WTC11 (cell line): ENCODE measurements around the gene NSD1. TPM values are rescaled to one million over a fixed set of nuclear protein-coding genes. Genes with fewer than 3 reads are reported as not detected.

Source experiments
- ATAC-seq: fragments of 200-7000 bp; cut with Tn5 transposase; 2 replicates; pipeline ENCODE4 v1.10.0; 2021; ENCODE audit warnings: mild to moderate bottlenecking, moderate library complexity
- CTCF ChIA-PET: fragments of 300-600 bp; sonication (Branson Sonifier 250); formaldehyde crosslinking; loops from one replicate; lab custom pipeline; 2021; ENCODE audit warnings: antibody characterized with exemption; lab: Charles Lee
- POLR2A ChIA-PET: fragments of 350-600 bp; sonication (Branson Sonifier 250); formaldehyde crosslinking; loops from one replicate; lab custom pipeline; 2021; ENCODE audit warnings: antibody characterized with exemption; lab: Charles Lee
- DNase-seq: peaks from one replicate; pipeline ENCODE4 v3.0.0; 2021; ENCODE audit warnings: low spot score
- H3K27ac Mint-ChIP-seq: 2 replicates; pipeline ENCODE4 v1.8.0; 2021; ENCODE audit warnings: mixed read lengths
- H3K27me3 Mint-ChIP-seq: 2 replicates; pipeline ENCODE4 v1.8.0; 2021; ENCODE audit warnings: low read depth, mild to moderate bottlenecking, moderate library complexity, mixed read lengths
- H3K36me3 Mint-ChIP-seq: 2 replicates; pipeline ENCODE4 v1.8.0; 2021; ENCODE audit warnings: mixed read lengths
- H3K4me1 Mint-ChIP-seq: 2 replicates; pipeline ENCODE4 v1.8.0; 2022; ENCODE audit warnings: mixed read lengths
- H3K4me3 Mint-ChIP-seq: 2 replicates; pipeline ENCODE4 v1.8.0; 2021; ENCODE audit warnings: mild to moderate bottlenecking, moderate library complexity, mixed read lengths
- H3K9me3 Mint-ChIP-seq: 2 replicates; pipeline ENCODE4 v1.8.0; 2021; ENCODE audit warnings: mixed read lengths
- AFF4 ChIP-seq: sonication (generic); formaldehyde crosslinking; IDR thresholded peaks from 2 replicates; pipeline ENCODE4 v1.8.1; 2023; ENCODE audit warnings: mild to moderate bottlenecking, missing genetic modification reagents, borderline replicate concordance
- ARID4B ChIP-seq: sonication (generic); formaldehyde crosslinking; IDR thresholded peaks from 2 replicates; pipeline ENCODE4 v1.8.0; 2023; ENCODE audit warnings: missing genetic modification reagents, mild to moderate bottlenecking, borderline replicate concordance
- ATF2 ChIP-seq: sonication (generic); formaldehyde crosslinking; IDR thresholded peaks from 2 replicates; pipeline ENCODE4 v1.8.1; 2022; ENCODE audit warnings: low read depth, missing genetic modification reagents, borderline replicate concordance
- CTCF ChIP-seq: fragments of 200-600 bp; IDR thresholded peaks from 2 replicates; pipeline ENCODE4 v1.8.0; 2022; ENCODE audit warnings: antibody characterized with exemption
- E2F4 ChIP-seq: sonication (generic); formaldehyde crosslinking; IDR thresholded peaks from 2 replicates; pipeline ENCODE4 v1.8.1; 2022; ENCODE audit warnings: low read depth, mild to moderate bottlenecking, moderate library complexity, missing genetic modification reagents, borderline replicate concordance
- ELF4 ChIP-seq: sonication (generic); formaldehyde crosslinking; IDR thresholded peaks from 2 replicates; pipeline ENCODE4 v1.8.1; 2022; ENCODE audit warnings: low read depth, mild to moderate bottlenecking, moderate library complexity, missing genetic modification reagents
- ERG ChIP-seq: fragments of 250-450 bp; sonication (Bioruptor Pico); IDR thresholded peaks from 2 replicates; pipeline ENCODE4 v1.8.0; 2021; ENCODE audit warnings: mild to moderate bottlenecking
- NFYB ChIP-seq: sonication (generic); formaldehyde crosslinking; conservative IDR thresholded peaks from 2 replicates; pipeline ENCODE4 v1.8.0; 2022; ENCODE audit warnings: low read depth, missing genetic modification reagents
- NR1H2 ChIP-seq: sonication (generic); formaldehyde crosslinking; IDR thresholded peaks from 2 replicates; pipeline ENCODE4 v1.9.0; 2021; ENCODE audit warnings: mild to moderate bottlenecking, moderate library complexity, missing genetic modification reagents
- RELA ChIP-seq: sonication (generic); formaldehyde crosslinking; IDR thresholded peaks from 2 replicates; pipeline ENCODE4 v1.8.1; 2022; ENCODE audit warnings: missing genetic modification reagents, mild to moderate bottlenecking, borderline replicate concordance
- TEAD1 ChIP-seq: sonication (generic); formaldehyde crosslinking; IDR thresholded peaks from 2 replicates; pipeline ENCODE4 v1.8.0; 2022; ENCODE audit warnings: mild to moderate bottlenecking, missing genetic modification reagents
- ZBTB21 ChIP-seq: sonication (generic); formaldehyde crosslinking; IDR thresholded peaks from 2 replicates; pipeline ENCODE4 v1.8.1; 2023; ENCODE audit warnings: mild to moderate bottlenecking, missing genetic modification reagents, borderline replicate concordance
- ZNF512 ChIP-seq: sonication (generic); formaldehyde crosslinking; IDR thresholded peaks from 2 replicates; pipeline ENCODE4 v1.8.1; 2022; ENCODE audit warnings: missing genetic modification reagents, borderline replicate concordance
- total RNA-seq: library from RNA; stranded (reverse); gene quantifications from 3 replicates; pipeline ENCODE4 v1.2.3, GENCODE V29; 2021

Gene NSD1
- total RNA-seq, 1 experiment from 2014 or later: 148 TPM

- POLR2A ChIA-PET: no interaction called here
Observed at GRCh38 chr5:177288191-177288590, 154.6 kb downstream of the NSD1 start.

More at GRCh38 chr5:177288191-177288590, 154.6 kb downstream of the NSD1 start:
- Mint-ChIP-seq H3K4me3 (no peak overlapping the region), H3K4me1 (no peaks in the 10 kb centered on the region), H3K27ac (no peak overlapping the region), H3K36me3 (peaks cover 82% of the 10 kb centered on the region), H3K9me3 (no peaks in the 10 kb centered on the region), H3K27me3 (no peaks in the 10 kb centered on the region)
- no peak for DNase-seq
- CTCF ChIA-PET: no interaction called here
- no peak for ATAC-seq
- TF ChIP-seq ZBTB21 (CRISPR knock-in tag): no peak
- TF ChIP-seq TEAD1: no peak
- no peak for TF ChIP-seq ATF2 (CRISPR knock-in tag)
- no peak for TF ChIP-seq NR1H2 (CRISPR knock-in tag)
- no peak for TF ChIP-seq E2F4 (CRISPR knock-in tag)
- TF ChIP-seq CTCF: no peak
- no peak for TF ChIP-seq ARID4B
- TF ChIP-seq ELF4 (CRISPR knock-in tag): no peak
- no peak for TF ChIP-seq AFF4 (CRISPR knock-in tag)
- no peak for TF ChIP-seq NFYB
- no peak for TF ChIP-seq ERG (CRISPR knock-in tag)
- no peak for TF ChIP-seq ZNF512 (CRISPR knock-in tag)
- no peak for TF ChIP-seq RELA (CRISPR knock-in tag)
